ENCODE results near the gene TOR2A.

The TOR2A gene

GRCh38 chr9:127773272-127773671, 38.2 kb upstream of the TOR2A start:
- no peak for TF ChIP-seq ZNF274 (IDR thresholded peaks at IDR 0.05; ENCODE audit: low read depth, low read length)
- no peak overlapping the region for H3K4me3 ChIP-seq (ENCODE audit: low read length)

- H3K4me3 ChIP-seq (ENCODE audit: low read length), result no peak overlapping the region
- TF ChIP-seq ZNF274 (IDR thresholded peaks at IDR 0.05; ENCODE audit: low read depth, low read length), result no peak
Measured at GRCh38 chr9:127772603-127773002, 37.5 kb upstream of the TOR2A start.

- TF ChIP-seq ZNF274 (IDR thresholded peaks at IDR 0.05; ENCODE audit: low read depth, low read length), result no peak
- H3K4me3 ChIP-seq (ENCODE audit: low read length), result no peak overlapping the region; the same call in 1 of the 2 replicates
Measured at GRCh38 chr9:127771570-127772189, 36.6 kb upstream of the TOR2A start.

GRCh38 chr9:127770905-127771569, 35.9 kb upstream of the TOR2A start:
- TF ChIP-seq ZNF274 (IDR thresholded peaks at IDR 0.05; ENCODE audit: low read depth, low read length), result no peak
- H3K4me3 ChIP-seq (ENCODE audit: low read length), result peak overlapping the region; percentile 49; the same call in 1 of the 2 replicates

GRCh38 chr9:127770583-127770904, 35.5 kb upstream of the TOR2A start:
- peak overlapping the region; percentile 49; the same call in 1 of the 2 replicates for H3K4me3 ChIP-seq (ENCODE audit: low read length)
- no peak for TF ChIP-seq ZNF274 (IDR thresholded peaks at IDR 0.05; ENCODE audit: low read depth, low read length)

GRCh38 chr9:127769929-127770582, 35.0 kb upstream of the TOR2A start:
- no peak for TF ChIP-seq ZNF274 (IDR thresholded peaks at IDR 0.05; ENCODE audit: low read depth, low read length)
- H3K4me3 ChIP-seq (ENCODE audit: low read length), result no peak overlapping the region; the same call in 1 of the 2 replicates

GRCh38 chr9:127769101-127769500, 34.0 kb upstream of the TOR2A start:
- no peak overlapping the region for H3K4me3 ChIP-seq (ENCODE audit: low read length)
- no peak for TF ChIP-seq ZNF274 (IDR thresholded peaks at IDR 0.05; ENCODE audit: low read depth, low read length)

GRCh38 chr9:127768698-127769097, 33.6 kb upstream of the TOR2A start:
- H3K4me3 ChIP-seq (ENCODE audit: low read length), result no peak overlapping the region
- TF ChIP-seq ZNF274 (IDR thresholded peaks at IDR 0.05; ENCODE audit: low read depth, low read length), result no peak

GRCh38 chr9:127767909-127768331, 32.8 kb upstream of the TOR2A start:
- H3K4me3 ChIP-seq (ENCODE audit: low read length), result no peak overlapping the region
- no peak for TF ChIP-seq ZNF274 (IDR thresholded peaks at IDR 0.05; ENCODE audit: low read depth, low read length)

- TF ChIP-seq ZNF274 (IDR thresholded peaks at IDR 0.05; ENCODE audit: low read depth, low read length), result no peak
- no peak overlapping the region for H3K4me3 ChIP-seq (ENCODE audit: low read length)
Measured at GRCh38 chr9:127767410-127767809, 32.3 kb upstream of the TOR2A start.

- no peak for TF ChIP-seq ZNF274 (IDR thresholded peaks at IDR 0.05; ENCODE audit: low read depth, low read length)
- H3K4me3 ChIP-seq (ENCODE audit: low read length), result no peak overlapping the region
Measured at GRCh38 chr9:127765418-127765817, 30.3 kb upstream of the TOR2A start.

- no peak for TF ChIP-seq ZNF274 (IDR thresholded peaks at IDR 0.05; ENCODE audit: low read depth, low read length)
- H3K4me3 ChIP-seq (ENCODE audit: low read length), result no peak overlapping the region
Measured at GRCh38 chr9:127763918-127764384, 28.9 kb upstream of the TOR2A start.

GRCh38 chr9:127762111-127762676, 27.1 kb upstream of the TOR2A start:
- no peak for TF ChIP-seq ZNF274 (IDR thresholded peaks at IDR 0.05; ENCODE audit: low read depth, low read length)

GRCh38 chr9:127761491-127761956, 26.4 kb upstream of the TOR2A start:
- no peak for TF ChIP-seq ZNF274 (IDR thresholded peaks at IDR 0.05; ENCODE audit: low read depth, low read length)
- no peak overlapping the region for H3K4me3 ChIP-seq (ENCODE audit: low read length)

More at GRCh38 chr9:127762111-127762676, 27.1 kb upstream of the TOR2A start:
- H3K4me3 ChIP-seq (ENCODE audit: low read length), result no peak overlapping the region

Data from GM08714 (cell line).